Mesodermal cell (in vitro differentiated cells): ENCODE measurements around the gene RAD1.
"Not testable (repeated sequence)": the region's sequence is repeated elsewhere in the genome, so short reads cannot be mapped to it uniquely, and the experiment has no call there.

ENCODE experiments used
- H3K27ac ChIP-seq: 2 replicates; pipeline ENCODE4 v1.7.0; 2013; ENCODE audit warnings: mild to moderate bottlenecking, low read depth, low read length, moderate library complexity; ENCODE audit not compliant: severe bottlenecking
- H3K36me3 ChIP-seq: 2 replicates; pipeline ENCODE4 v1.7.1; 2013; ENCODE audit warnings: mild to moderate bottlenecking, low read length, moderate library complexity; ENCODE audit not compliant: control insufficient read depth, insufficient read depth
- H3K4me1 ChIP-seq: one replicate; pipeline ENCODE4 v1.7.1; 2013; ENCODE audit warnings: mild to moderate bottlenecking, low read length; ENCODE audit not compliant: insufficient read depth, control insufficient read depth, poor library complexity, severe bottlenecking
- H3K4me3 ChIP-seq: 2 replicates; pipeline ENCODE4 v1.7.0; 2013; ENCODE audit warnings: low read length, control low read depth, mild to moderate bottlenecking; ENCODE audit not compliant: insufficient read depth, poor library complexity, severe bottlenecking; ENCODE audit errors: extremely low read depth
- H3K9me3 ChIP-seq: 2 replicates; pipeline ENCODE4 v1.7.1; 2013; ENCODE audit warnings: mild to moderate bottlenecking, low read length, moderate library complexity; ENCODE audit not compliant: control insufficient read depth
- WGBS, 2 experiments: methylation state at CpG; one replicate each; pipeline ENCODE4 v1.1.5; 2013; ENCODE audit warnings: missing lambda C conversion rate in 2 of 2; ENCODE audit not compliant: insufficient coverage in 2 of 2; 5-methylcytosine and 5-hydroxymethylcytosine counted together

RAD1 gene

DNA sequence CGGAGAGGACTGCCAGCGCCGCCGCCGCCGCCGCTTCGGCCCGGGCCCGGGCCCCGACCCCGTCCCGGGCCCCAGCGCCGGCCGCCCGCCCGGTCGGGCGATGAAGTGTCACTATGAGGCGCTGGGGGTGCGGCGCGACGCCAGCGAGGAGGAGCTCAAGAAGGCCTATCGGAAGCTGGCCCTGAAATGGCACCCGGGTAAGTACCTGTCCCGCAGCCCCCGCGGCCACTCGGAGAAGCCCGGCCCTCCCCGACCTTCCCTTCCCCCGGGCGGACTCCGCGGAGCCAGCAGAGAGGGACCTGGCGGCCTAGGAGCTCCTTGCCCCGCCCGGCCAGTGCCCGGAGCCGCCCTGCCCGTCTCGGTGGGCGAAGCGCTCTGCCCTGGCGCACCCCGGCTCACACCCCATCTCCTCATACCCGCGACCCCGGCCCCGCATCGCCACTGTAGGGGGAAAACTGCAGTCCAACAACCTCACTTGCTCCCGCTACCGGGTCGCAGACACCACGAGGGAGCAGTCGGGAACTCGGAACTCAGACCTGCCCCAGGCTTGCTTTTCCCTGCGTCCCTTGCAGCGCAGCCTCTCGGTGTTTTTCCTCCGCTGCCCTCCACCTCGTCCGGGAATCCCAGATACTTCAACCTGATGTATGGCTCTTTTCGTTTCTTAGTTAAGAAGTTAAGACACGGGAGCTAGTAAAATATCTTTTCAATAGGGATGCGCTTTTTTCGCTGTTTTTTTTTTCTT, 14.6 kb upstream of the RAD1 start:
- Histone ChIP-seq H3K4me1 (peaks cover 10% of the 10 kb centered on the region), H3K36me3 (peaks cover 40% of the 10 kb centered on the region), H3K9me3 (no peaks in the 10 kb centered on the region), H3K27ac (peak overlapping the region; percentile 89), H3K4me3 (peak overlapping the region; percentile 84)
- 0% methylated on average over 48 to 51 of the region's 70 CpGs for WGBS, 2 experiments

GRCh38 chr5:34929134-34929719, 13.9 kb upstream of the RAD1 start, which contains the start of gene DNAJC21:
DNAJC21 (plus strand) TSS chr5:34929559; CDS start chr5:34929820, 261 bp downstream.
- no peaks in the 10 kb centered on the region for H3K9me3 ChIP-seq
- H3K4me1 ChIP-seq, result peaks cover 8% of the 10 kb centered on the region
- peaks cover 41% of the 10 kb centered on the region for H3K36me3 ChIP-seq
- peak within 1 kb of the TSS; percentile 89 for H3K27ac ChIP-seq
- 0 to 1% methylated on average over 27 to 33 of the region's 63 CpGs for WGBS, 2 experiments
- H3K4me3 ChIP-seq, result peak within 1 kb of the TSS; percentile 84

- Histone ChIP-seq H3K36me3 (peaks cover 31% of the 10 kb centered on the region), H3K27ac (no peak overlapping the region), H3K4me1 (peaks cover 13% of the 10 kb centered on the region), H3K9me3 (no peaks in the 10 kb centered on the region), H3K4me3 (no peak overlapping the region)
- 100% methylated on average over 1 of the region's 5 CpGs for WGBS, 2 experiments
Observed at GRCh38 chr5:34928267-34928666, 13.0 kb upstream of the RAD1 start.

GRCh38 chr5:34927785-34928184, 12.5 kb upstream of the RAD1 start:
- H3K9me3 ChIP-seq, result no peaks in the 10 kb centered on the region
- no peak overlapping the region for H3K4me3 ChIP-seq
- no peak overlapping the region for H3K27ac ChIP-seq
- WGBS, 2 experiments, result 86 to 90% methylated on average over 2 to 5 of the region's 5 CpGs
- H3K4me1 ChIP-seq, result peaks cover 13% of the 10 kb centered on the region
- H3K36me3 ChIP-seq, result peaks cover 33% of the 10 kb centered on the region

GRCh38 chr5:34926318-34926888, 11.1 kb upstream of the RAD1 start:
- H3K4me1 ChIP-seq, result peaks cover 8% of the 10 kb centered on the region
- peaks cover 40% of the 10 kb centered on the region for H3K36me3 ChIP-seq
- no peak overlapping the region for H3K4me3 ChIP-seq
- 80% methylated on average over 1 of the region's 3 CpGs; no CpG with 5 or more reads in 1 of the 2 experiments for WGBS, 2 experiments
- no peaks in the 10 kb centered on the region for H3K9me3 ChIP-seq
- H3K27ac ChIP-seq, result no peak overlapping the region

- H3K4me1 ChIP-seq, result peaks cover 5% of the 10 kb centered on the region
- H3K27ac ChIP-seq, result no peak overlapping the region
- H3K9me3 ChIP-seq, result no peaks in the 10 kb centered on the region
- peaks cover 50% of the 10 kb centered on the region for H3K36me3 ChIP-seq
- H3K4me3 ChIP-seq, result no peak overlapping the region
Observed at GRCh38 chr5:34924462-34924765, 9.1 kb upstream of the RAD1 start.

- Histone ChIP-seq H3K4me3 (no peak overlapping the region), H3K27ac (peak overlapping the region; percentile 54), H3K9me3 (no peaks in the 10 kb centered on the region), H3K36me3 (peaks cover 53% of the 10 kb centered on the region), H3K4me1 (peaks cover 5% of the 10 kb centered on the region)
- 72 to 100% methylated on average over 1 to 2 of the region's 3 CpGs for WGBS, 2 experiments
Observed at GRCh38 chr5:34923694-34924461, 8.6 kb upstream of the RAD1 start.

- WGBS, 2 experiments, result 83 to 95% methylated on average over 5 to 8 of the region's 9 CpGs
- H3K9me3 ChIP-seq, H3K4me1 ChIP-seq, H3K4me3 ChIP-seq: not testable (repeated sequence)
- Histone ChIP-seq H3K36me3 (peaks cover 58% of the 10 kb centered on the region), H3K27ac (peak overlapping the region; percentile 54)
Observed at GRCh38 chr5:34923256-34923655, 8.0 kb upstream of the RAD1 start.

DNA sequence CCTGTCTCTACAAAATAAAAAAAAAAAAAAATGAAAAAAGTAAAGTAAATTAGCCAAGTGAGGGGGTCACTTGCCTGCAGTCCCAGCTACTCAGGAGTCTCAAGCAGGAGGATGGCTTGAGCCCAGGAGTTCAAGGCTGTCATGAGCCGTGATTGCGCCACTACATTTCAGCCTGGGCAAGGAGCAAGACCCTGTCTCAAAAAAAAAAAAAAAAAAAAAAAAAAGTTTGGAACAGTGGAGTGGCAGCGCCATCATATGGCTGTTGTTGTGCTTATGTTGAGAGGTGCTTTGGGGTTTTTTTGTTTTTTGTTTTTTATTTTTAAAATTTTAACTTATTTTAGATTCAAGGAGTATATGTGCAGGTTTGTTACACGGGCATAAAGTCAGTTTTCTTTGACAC, 3.8 kb upstream of the RAD1 start:
- no peaks in the 10 kb centered on the region for H3K9me3 ChIP-seq
- no peak overlapping the region for H3K4me3 ChIP-seq
- peaks cover 34% of the 10 kb centered on the region for H3K36me3 ChIP-seq
- no peak overlapping the region for H3K27ac ChIP-seq
- no CpG with 5 or more reads among the region's 4 CpGs for WGBS, 2 experiments
- peaks cover 5% of the 10 kb centered on the region for H3K4me1 ChIP-seq

GRCh38 chr5:34918025-34918424, 2.7 kb upstream of the RAD1 start:
- Histone ChIP-seq H3K4me3 (no peak overlapping the region), H3K4me1 (peaks cover 7% of the 10 kb centered on the region), H3K9me3 (no peaks in the 10 kb centered on the region), H3K27ac (no peak overlapping the region), H3K36me3 (peaks cover 32% of the 10 kb centered on the region)
- 83% methylated on average over 1 of the region's 4 CpGs; no CpG with 5 or more reads in 1 of the 2 experiments for WGBS, 2 experiments
